ENCODE results near the gene NRP2.

Gene NRP2

GRCh38 chr2:205796805-205797313, 114.6 kb downstream of the NRP2 start:
- DNase-seq (ENCODE audit: low spot score), result no peak
- Histone ChIP-seq H4K91ac (ENCODE audit: low read depth, low read length, poor library complexity) (no peak overlapping the region), H3K9ac (ENCODE audit: low read depth, low read length, poor library complexity) (no peak overlapping the region), H2BK120ac (ENCODE audit: low read depth, low read length) (no peak overlapping the region), H3K27ac (replicated peaks; ENCODE audit: low read length) (no peak overlapping the region), H3K9me3 (replicated peaks in 1 of 2; ENCODE audit: control insufficient read depth in 2 of 2, insufficient read depth in 1 of 2, low read depth in 1 of 2, low read length in 2 of 2) (peaks cover 4 to 13% of the 10 kb centered on the region in 2 donors), H3K23ac (ENCODE audit: low read depth, low read length, poor library complexity) (no peak overlapping the region), H3K18ac (ENCODE audit: low read length) (no peak overlapping the region), H3K4me2 (ENCODE audit: insufficient read depth, low read length, poor library complexity, severe bottlenecking) (no peak overlapping the region), H3K27me3 (ENCODE audit: control insufficient read depth in 3 of 3, insufficient read depth in 3 of 3, low read depth in 1 of 3, low read length in 3 of 3) (no peaks in the 10 kb centered on the region), H4K8ac (ENCODE audit: low read depth, low read length) (no peak overlapping the region), H3K36me3 (replicated peaks in 1 of 2; ENCODE audit: control insufficient read depth in 2 of 2, insufficient read depth in 2 of 2, low read length in 2 of 2) (peaks cover 0 to 50% of the 10 kb centered on the region in 2 donors), H2BK12ac (ENCODE audit: low read length) (no peak overlapping the region), H2AFZ (ENCODE audit: low read length) (no peak overlapping the region), H3K79me1 (ENCODE audit: low read depth, low read length) (no peaks in the 10 kb centered on the region), H2BK5ac (ENCODE audit: low read length) (no peak overlapping the region), H3K14ac (ENCODE audit: low read length) (no peak overlapping the region), H2BK15ac (ENCODE audit: low read length) (no peak overlapping the region), H2AK5ac (ENCODE audit: low read depth, low read length) (no peak overlapping the region), H3K4ac (ENCODE audit: low read length) (no peak overlapping the region), H3K4me3 (ENCODE audit: low read length in 2 of 2) (no peak overlapping the region), H3K4me1 (ENCODE audit: control insufficient read depth in 2 of 2, insufficient read depth in 1 of 2, low read depth in 1 of 2, low read length in 2 of 2) (no peaks in the 10 kb centered on the region)
- no CpG with 5 or more reads among the region's 5 CpGs for WGBS, 2 donors (ENCODE audit: extremely low coverage in 2 of 2, insufficient read length in 2 of 2, insufficient replicate concordance in 1 of 2)

- H3K27ac ChIP-seq (replicated peaks; ENCODE audit: low read length), result no peak overlapping the region
- no peak for DNase-seq (ENCODE audit: low spot score)
- no peaks in the 10 kb centered on the region for H3K79me1 ChIP-seq (ENCODE audit: low read depth, low read length)
- H3K14ac ChIP-seq (ENCODE audit: low read length), result no peak overlapping the region
- no peak overlapping the region for H2BK5ac ChIP-seq (ENCODE audit: low read length)
- no peak overlapping the region for H2AFZ ChIP-seq (ENCODE audit: low read length)
- no peak overlapping the region for H3K18ac ChIP-seq (ENCODE audit: low read length)
- no peak overlapping the region for H3K4me3 ChIP-seq (ENCODE audit: low read length in 2 of 2)
- H3K23ac ChIP-seq (ENCODE audit: low read depth, low read length, poor library complexity), result no peak overlapping the region
- no peak overlapping the region for H4K91ac ChIP-seq (ENCODE audit: low read depth, low read length, poor library complexity)
- no peaks in the 10 kb centered on the region for H3K27me3 ChIP-seq (ENCODE audit: control insufficient read depth in 3 of 3, insufficient read depth in 3 of 3, low read depth in 1 of 3, low read length in 3 of 3)
- H3K4me1 ChIP-seq (ENCODE audit: control insufficient read depth in 2 of 2, insufficient read depth in 1 of 2, low read depth in 1 of 2, low read length in 2 of 2), result no peaks in the 10 kb centered on the region
- no peak overlapping the region for H3K9ac ChIP-seq (ENCODE audit: low read depth, low read length, poor library complexity)
- H3K9me3 ChIP-seq (replicated peaks in 1 of 2; ENCODE audit: control insufficient read depth in 2 of 2, insufficient read depth in 1 of 2, low read depth in 1 of 2, low read length in 2 of 2), result peaks cover 4 to 13% of the 10 kb centered on the region in 2 donors
- H2BK12ac ChIP-seq (ENCODE audit: low read length), result no peak overlapping the region
- H4K8ac ChIP-seq (ENCODE audit: low read depth, low read length), result no peak overlapping the region
- H3K36me3 ChIP-seq (replicated peaks in 1 of 2; ENCODE audit: control insufficient read depth in 2 of 2, insufficient read depth in 2 of 2, low read length in 2 of 2), result peaks cover 0 to 43% of the 10 kb centered on the region in 2 donors
- no peak overlapping the region for H3K4me2 ChIP-seq (ENCODE audit: insufficient read depth, low read length, poor library complexity, severe bottlenecking)
- no peak overlapping the region for H2BK120ac ChIP-seq (ENCODE audit: low read depth, low read length)
- no peak overlapping the region for H2AK5ac ChIP-seq (ENCODE audit: low read depth, low read length)
- H2BK15ac ChIP-seq (ENCODE audit: low read length), result no peak overlapping the region
- WGBS, 2 donors (ENCODE audit: extremely low coverage in 2 of 2, insufficient read length in 2 of 2, insufficient replicate concordance in 1 of 2), result no CpG with 5 or more reads among the region's 4 CpGs
- no peak overlapping the region for H3K4ac ChIP-seq (ENCODE audit: low read length)
Observed at GRCh38 chr2:205797866-205798265, 115.6 kb downstream of the NRP2 start.

- peaks cover 4 to 13% of the 10 kb centered on the region in 2 donors for H3K9me3 ChIP-seq (replicated peaks in 1 of 2; ENCODE audit: control insufficient read depth in 2 of 2, insufficient read depth in 1 of 2, low read depth in 1 of 2, low read length in 2 of 2)
- no CpG with 5 or more reads among the region's 2 CpGs for WGBS, 2 donors (ENCODE audit: extremely low coverage in 2 of 2, insufficient read length in 2 of 2, insufficient replicate concordance in 1 of 2)
- H3K4me2 ChIP-seq (ENCODE audit: insufficient read depth, low read length, poor library complexity, severe bottlenecking), result no peak overlapping the region
- no peaks in the 10 kb centered on the region for H3K79me1 ChIP-seq (ENCODE audit: low read depth, low read length)
- no peak overlapping the region for H2BK5ac ChIP-seq (ENCODE audit: low read length)
- H3K9ac ChIP-seq (ENCODE audit: low read depth, low read length, poor library complexity), result no peak overlapping the region
- H3K4me1 ChIP-seq (ENCODE audit: control insufficient read depth in 2 of 2, insufficient read depth in 1 of 2, low read depth in 1 of 2, low read length in 2 of 2), result no peaks in the 10 kb centered on the region
- H2BK120ac ChIP-seq (ENCODE audit: low read depth, low read length), result no peak overlapping the region
- peaks cover 0 to 4% (median 0%) of the 10 kb centered on the region in 3 experiments for H3K27me3 ChIP-seq (ENCODE audit: control insufficient read depth in 3 of 3, insufficient read depth in 3 of 3, low read depth in 1 of 3, low read length in 3 of 3)
- H3K14ac ChIP-seq (ENCODE audit: low read length), result no peak overlapping the region
- peaks cover 0 to 24% of the 10 kb centered on the region in 2 donors for H3K36me3 ChIP-seq (replicated peaks in 1 of 2; ENCODE audit: control insufficient read depth in 2 of 2, insufficient read depth in 2 of 2, low read length in 2 of 2)
- DNase-seq (ENCODE audit: low spot score), result no peak
- no peak overlapping the region for H3K23ac ChIP-seq (ENCODE audit: low read depth, low read length, poor library complexity)
- H3K4ac ChIP-seq (ENCODE audit: low read length), result no peak overlapping the region
- H4K8ac ChIP-seq (ENCODE audit: low read depth, low read length), result no peak overlapping the region
- no peak overlapping the region for H2AK5ac ChIP-seq (ENCODE audit: low read depth, low read length)
- no peak overlapping the region for H2AFZ ChIP-seq (ENCODE audit: low read length)
- no peak overlapping the region for H4K91ac ChIP-seq (ENCODE audit: low read depth, low read length, poor library complexity)
- no peak overlapping the region for H3K27ac ChIP-seq (replicated peaks; ENCODE audit: low read length)
- H3K18ac ChIP-seq (ENCODE audit: low read length), result no peak overlapping the region
- no peak overlapping the region for H2BK12ac ChIP-seq (ENCODE audit: low read length)
- no peak overlapping the region for H2BK15ac ChIP-seq (ENCODE audit: low read length)
- H3K4me3 ChIP-seq (ENCODE audit: low read length in 2 of 2), result no peak overlapping the region
Observed at GRCh38 chr2:205800224-205800623, 117.9 kb downstream of the NRP2 start.

GRCh38 chr2:205800773-205801172, 118.5 kb downstream of the NRP2 start:
- no peak overlapping the region for H3K4me3 ChIP-seq (ENCODE audit: low read length in 2 of 2)
- H3K18ac ChIP-seq (ENCODE audit: low read length), result no peak overlapping the region
- H4K8ac ChIP-seq (ENCODE audit: low read depth, low read length), result no peak overlapping the region
- H2AK5ac ChIP-seq (ENCODE audit: low read depth, low read length), result no peak overlapping the region
- no peak overlapping the region for H3K4ac ChIP-seq (ENCODE audit: low read length)
- no peak overlapping the region for H2BK12ac ChIP-seq (ENCODE audit: low read length)
- H2BK120ac ChIP-seq (ENCODE audit: low read depth, low read length), result no peak overlapping the region
- no peak overlapping the region for H3K9ac ChIP-seq (ENCODE audit: low read depth, low read length, poor library complexity)
- peaks cover 0 to 4% (median 0%) of the 10 kb centered on the region in 3 experiments for H3K27me3 ChIP-seq (ENCODE audit: control insufficient read depth in 3 of 3, insufficient read depth in 3 of 3, low read depth in 1 of 3, low read length in 3 of 3)
- no peak for DNase-seq (ENCODE audit: low spot score)
- H2AFZ ChIP-seq (ENCODE audit: low read length), result no peak overlapping the region
- peaks cover 4 to 13% of the 10 kb centered on the region in 2 donors for H3K9me3 ChIP-seq (replicated peaks in 1 of 2; ENCODE audit: control insufficient read depth in 2 of 2, insufficient read depth in 1 of 2, low read depth in 1 of 2, low read length in 2 of 2)
- H2BK5ac ChIP-seq (ENCODE audit: low read length), result no peak overlapping the region
- H2BK15ac ChIP-seq (ENCODE audit: low read length), result no peak overlapping the region
- peaks cover 0 to 4% of the 10 kb centered on the region in 2 donors for H3K4me1 ChIP-seq (ENCODE audit: control insufficient read depth in 2 of 2, insufficient read depth in 1 of 2, low read depth in 1 of 2, low read length in 2 of 2)
- no peaks in the 10 kb centered on the region for H3K79me1 ChIP-seq (ENCODE audit: low read depth, low read length)
- no peak overlapping the region for H3K27ac ChIP-seq (replicated peaks; ENCODE audit: low read length)
- H3K36me3 ChIP-seq (replicated peaks in 1 of 2; ENCODE audit: control insufficient read depth in 2 of 2, insufficient read depth in 2 of 2, low read length in 2 of 2), result peaks cover 0 to 18% of the 10 kb centered on the region in 2 donors
- no peak overlapping the region for H3K14ac ChIP-seq (ENCODE audit: low read length)
- no peak overlapping the region for H3K4me2 ChIP-seq (ENCODE audit: insufficient read depth, low read length, poor library complexity, severe bottlenecking)
- WGBS, 2 donors (ENCODE audit: extremely low coverage in 2 of 2, insufficient read length in 2 of 2, insufficient replicate concordance in 1 of 2), result no CpG with 5 or more reads among the region's 3 CpGs
- H3K23ac ChIP-seq (ENCODE audit: low read depth, low read length, poor library complexity), result no peak overlapping the region
- H4K91ac ChIP-seq (ENCODE audit: low read depth, low read length, poor library complexity), result no peak overlapping the region

Measured in neuronal stem cell (in vitro differentiated cells).